ENCODE measurements around the gene CTDSPL2.

CTDSPL2 gene

GRCh38 chr15:44570361-44570760 is 142.9 kb downstream of the CTDSPL2 start:
- no peak for DNase-seq (ENCODE audit: low read depth)
- H3K4me3 ChIP-seq (ENCODE audit: low read depth, low read length), result no peak overlapping the region
- no peak for TF ChIP-seq CTCF (conservative IDR thresholded peaks at IDR 0.05; ENCODE audit: low read depth, low read length)

GRCh38 chr15:44573386-44573785 is 146.0 kb downstream of the CTDSPL2 start:
- H3K4me3 ChIP-seq (ENCODE audit: low read depth, low read length), result no peak overlapping the region
- no peak for DNase-seq (ENCODE audit: low read depth)
- TF ChIP-seq CTCF (conservative IDR thresholded peaks at IDR 0.05; ENCODE audit: low read depth, low read length), result no peak

GRCh38 chr15:44574734-44575133 is 147.3 kb downstream of the CTDSPL2 start:
- H3K4me3 ChIP-seq (ENCODE audit: low read depth, low read length), result no peak overlapping the region
- DNase-seq (ENCODE audit: low read depth), result no peak
- no peak for TF ChIP-seq CTCF (conservative IDR thresholded peaks at IDR 0.05; ENCODE audit: low read depth, low read length)

All from choroid plexus epithelial cell (primary cell).